Upper lobe of right lung (tissue), 1 donor: Measurements from ENCODE around the gene OTOP2. TPM values are rescaled to one million over a fixed set of nuclear protein-coding genes. Genes with fewer than 3 reads are reported as not detected.
"Not testable (repeated sequence)": the region's sequence is repeated elsewhere in the genome, so short reads cannot be mapped to it uniquely, and the experiment has no call there.

ENCODE experiments used
- ATAC-seq: fragments of 200-7000 bp; cut with Tn5 transposase; one replicate; pipeline ENCODE4 v1.9.1; 2020; ENCODE audit warnings: mild to moderate bottlenecking, moderate library complexity
- DNase-seq: peaks from one replicate; pipeline ENCODE4 v3.0.0-alpha.2; 2020
- H3K27ac ChIP-seq: fragments of 200-600 bp; one replicate; pipeline ENCODE4 v1.8.0; 2022
- H3K27me3 ChIP-seq: fragments of 200-600 bp; one replicate; pipeline ENCODE4 v1.8.0; 2022; ENCODE audit warnings: mild to moderate bottlenecking
- H3K36me3 ChIP-seq: fragments of 200-600 bp; one replicate; pipeline ENCODE4 v1.8.0; 2022
- H3K4me1 ChIP-seq: fragments of 200-600 bp; one replicate; pipeline ENCODE4 v1.8.0; 2022
- H3K4me3 ChIP-seq: fragments of 200-600 bp; one replicate; pipeline ENCODE4 v1.8.0; 2022; ENCODE audit warnings: mild to moderate bottlenecking
- H3K9me3 ChIP-seq: fragments of 200-600 bp; one replicate; pipeline ENCODE4 v1.8.0; 2022
- intact Hi-C: fragments of 100-400 bp; cut with DNase I; formaldehyde crosslinking; loops from one replicate; pipeline ENCODE4 v1.11.0; 2022
- total RNA-seq: library from RNA; stranded (reverse); fragmentation: NEBNext Ultra II Directional; extraction: Animal tissue kit (Norgen Biotek cat#: 25700); gene quantifications from one replicate; pipeline ENCODE4 v1.2.1, GENCODE V29; 2021
- TF ChIP-seq, protein P1 (sequence below): fragments of 200-600 bp; IDR thresholded peaks from one replicate; pipeline ENCODE4 v1.8.0; 2022; ENCODE audit warnings: antibody characterized with exemption
- donor health status: DM: no; HTN: yes; CAD: no; lungs with severe emphysema.

The OTOP2 gene
- total RNA-seq, 1 donor from 2014 or later: not detected

DNA sequence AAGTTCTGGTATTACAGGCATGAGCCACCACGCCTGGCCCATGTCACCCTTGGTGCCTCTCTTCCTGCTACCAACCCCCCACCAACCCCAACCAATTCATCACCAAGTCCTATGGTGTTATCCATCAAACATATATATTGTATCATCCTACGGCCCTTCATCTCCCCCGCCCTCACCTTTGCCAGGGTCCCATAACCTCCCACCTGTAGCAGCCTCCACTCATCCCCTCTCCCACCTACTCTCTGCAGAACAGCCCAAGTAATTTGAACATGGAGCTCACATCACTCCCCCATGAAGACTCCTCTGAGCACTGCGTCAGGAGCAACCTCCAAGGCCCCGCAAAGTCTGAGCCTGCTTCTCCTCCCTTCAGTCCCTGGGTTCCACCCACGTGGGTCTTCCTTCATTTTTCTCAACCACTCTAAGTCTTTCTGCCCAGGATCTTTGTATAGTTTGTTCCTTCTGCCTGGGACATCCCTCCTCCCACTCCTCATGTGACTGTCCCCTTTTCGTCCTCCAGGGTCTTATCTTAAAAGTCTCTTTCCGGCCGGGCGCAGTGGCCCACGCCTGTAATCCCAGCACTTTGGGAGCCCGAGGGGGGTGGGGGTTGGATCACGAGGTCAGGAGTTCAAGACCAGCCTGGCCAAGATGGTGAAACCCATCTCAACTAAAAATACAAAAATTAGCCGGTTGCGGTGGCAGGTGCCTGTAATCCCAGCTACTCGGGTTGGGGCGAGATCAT is 55.5 kb downstream of the OTOP2 start:
- ATAC-seq (no peak), DNase-seq (no peak)
- no peaks in the 10 kb centered on the region for H3K9me3 ChIP-seq
- TF ChIP-seq, protein P1, sequence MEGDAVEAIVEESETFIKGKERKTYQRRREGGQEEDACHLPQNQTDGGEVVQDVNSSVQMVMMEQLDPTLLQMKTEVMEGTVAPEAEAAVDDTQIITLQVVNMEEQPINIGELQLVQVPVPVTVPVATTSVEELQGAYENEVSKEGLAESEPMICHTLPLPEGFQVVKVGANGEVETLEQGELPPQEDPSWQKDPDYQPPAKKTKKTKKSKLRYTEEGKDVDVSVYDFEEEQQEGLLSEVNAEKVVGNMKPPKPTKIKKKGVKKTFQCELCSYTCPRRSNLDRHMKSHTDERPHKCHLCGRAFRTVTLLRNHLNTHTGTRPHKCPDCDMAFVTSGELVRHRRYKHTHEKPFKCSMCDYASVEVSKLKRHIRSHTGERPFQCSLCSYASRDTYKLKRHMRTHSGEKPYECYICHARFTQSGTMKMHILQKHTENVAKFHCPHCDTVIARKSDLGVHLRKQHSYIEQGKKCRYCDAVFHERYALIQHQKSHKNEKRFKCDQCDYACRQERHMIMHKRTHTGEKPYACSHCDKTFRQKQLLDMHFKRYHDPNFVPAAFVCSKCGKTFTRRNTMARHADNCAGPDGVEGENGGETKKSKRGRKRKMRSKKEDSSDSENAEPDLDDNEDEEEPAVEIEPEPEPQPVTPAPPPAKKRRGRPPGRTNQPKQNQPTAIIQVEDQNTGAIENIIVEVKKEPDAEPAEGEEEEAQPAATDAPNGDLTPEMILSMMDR: no peak
- peaks cover 15% of the 10 kb centered on the region for H3K4me1 ChIP-seq
- H3K36me3 ChIP-seq: no peaks in the 10 kb centered on the region
- no peak overlapping the region for H3K27ac ChIP-seq
- H3K4me3 ChIP-seq: no peak overlapping the region
- intact Hi-C loops: no loop called here
- no peaks in the 10 kb centered on the region for H3K27me3 ChIP-seq

DNA sequence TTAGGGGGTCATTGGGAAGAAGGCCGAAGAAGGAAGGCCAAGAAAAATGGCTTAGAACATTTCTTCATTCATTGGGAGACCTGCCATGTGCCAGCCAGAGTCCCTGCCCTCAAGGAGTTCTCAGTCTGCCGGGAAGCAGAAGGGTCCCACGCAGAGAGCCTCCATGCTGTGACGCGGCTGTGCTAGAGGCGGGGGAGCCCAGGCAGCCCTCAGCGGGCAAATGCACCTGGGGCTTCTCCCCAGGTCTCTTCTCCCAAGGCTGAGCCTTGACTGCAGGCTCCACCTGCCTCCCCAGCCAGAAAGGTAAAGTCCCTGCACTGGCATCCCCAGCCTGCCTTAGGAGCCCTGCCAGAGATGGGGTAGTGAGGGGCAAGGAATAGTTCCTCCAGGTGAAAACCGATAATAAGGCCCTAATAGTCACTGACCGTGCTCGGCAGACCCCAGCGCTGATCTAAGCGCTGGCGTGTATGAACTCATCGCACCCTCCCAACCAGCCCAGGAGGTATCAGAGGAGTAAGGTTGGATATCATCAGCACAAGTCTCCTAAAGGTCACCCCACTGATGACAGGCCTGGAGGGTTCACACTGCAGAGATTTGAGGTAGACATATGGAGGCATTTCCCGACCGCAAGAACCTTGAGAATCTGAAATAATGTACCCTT is 57.4 kb downstream of the OTOP2 start:
- intact Hi-C loops: no loop called here
- H3K4me3 ChIP-seq: peak overlapping the region; percentile 57
- H3K9me3 ChIP-seq: no peaks in the 10 kb centered on the region
- H3K27ac ChIP-seq: peak overlapping the region; percentile 81
- peaks cover 15% of the 10 kb centered on the region for H3K4me1 ChIP-seq
- ATAC-seq (no peak), DNase-seq (no peak)
- no peaks in the 10 kb centered on the region for H3K36me3 ChIP-seq
- TF ChIP-seq, protein P1: no peak
- H3K27me3 ChIP-seq: no peaks in the 10 kb centered on the region

DNA sequence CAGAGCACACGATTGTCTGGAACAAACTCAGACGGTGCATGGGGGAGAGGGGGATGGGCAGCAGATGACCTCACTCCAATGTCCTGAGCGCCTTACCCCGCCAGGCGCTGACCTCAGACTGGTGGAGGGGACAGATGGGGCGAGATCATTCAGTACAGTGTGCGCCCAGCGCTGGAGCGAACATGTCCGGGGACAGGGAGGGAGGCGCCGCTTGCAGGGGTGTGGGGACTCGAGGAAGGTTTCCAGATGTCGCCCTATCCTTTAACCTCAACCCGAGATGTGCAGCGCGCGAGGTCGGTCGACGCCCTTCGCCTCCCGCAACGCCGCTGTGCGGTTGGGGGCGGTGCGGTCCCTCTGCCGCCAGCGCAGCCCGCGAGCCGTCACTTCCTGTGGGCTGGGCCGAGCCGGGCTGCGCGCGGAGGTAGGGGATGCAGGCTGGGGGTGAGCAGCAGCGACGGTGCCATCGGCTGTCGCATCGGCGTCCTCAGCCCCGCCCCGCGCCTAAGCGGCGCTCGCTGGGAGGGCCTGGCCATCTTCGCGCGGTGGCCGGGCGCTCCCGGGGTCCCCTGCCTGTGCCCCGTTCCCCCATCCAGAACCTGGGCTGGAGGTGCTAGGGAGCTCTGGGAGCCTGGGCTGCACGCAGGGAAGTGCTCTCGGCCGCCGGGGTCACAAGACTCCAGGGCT is 58.0 kb downstream of the OTOP2 start:
- ATAC-seq: peak; percentile 96
- TF ChIP-seq, protein P1: peak; percentile 7
- intact Hi-C loops: no loop called here
- Histone ChIP-seq H3K36me3 (no peaks in the 10 kb centered on the region), H3K4me3 (peak overlapping the region; percentile 57), H3K27me3 (no peaks in the 10 kb centered on the region), H3K9me3 (no peaks in the 10 kb centered on the region), H3K27ac (peak overlapping the region; percentile 81), H3K4me1 (peaks cover 20% of the 10 kb centered on the region)
- peak; percentile 90 for DNase-seq

DNA sequence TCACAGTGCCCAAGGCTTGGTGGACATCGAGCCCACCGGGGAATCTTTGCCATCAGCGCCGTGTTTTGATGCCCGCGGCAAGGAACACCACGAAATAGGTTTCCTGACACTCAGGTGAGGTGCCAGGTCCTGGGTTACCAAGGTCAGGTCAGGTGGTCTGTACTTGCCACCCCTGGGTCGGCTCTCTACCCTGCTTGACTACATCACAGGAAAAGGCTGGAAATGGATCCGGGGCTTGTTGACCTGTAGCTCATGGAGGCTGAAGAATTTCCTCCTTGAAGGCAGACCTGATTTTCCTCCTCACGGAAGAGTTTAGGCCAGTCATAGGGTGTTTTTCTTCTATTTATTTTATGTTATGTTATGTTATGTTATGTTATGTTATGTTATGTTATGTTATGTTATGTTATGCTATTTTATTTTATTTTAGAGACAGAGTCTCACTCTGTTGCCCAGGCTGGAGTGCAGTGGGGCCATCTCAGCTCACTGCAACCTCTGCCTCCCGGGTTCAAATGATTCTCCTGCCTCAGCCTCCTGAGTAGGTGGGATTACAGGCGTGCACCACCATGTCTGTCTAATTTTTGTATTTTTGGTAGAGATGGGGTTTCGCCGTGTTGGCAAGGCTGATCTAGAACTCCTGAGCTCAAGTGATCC is 58.7 kb downstream of the OTOP2 start:
- Histone ChIP-seq H3K4me1 (peaks cover 21% of the 10 kb centered on the region), H3K27ac (peak overlapping the region; percentile 81), H3K4me3 (peak overlapping the region; percentile 57)
- ATAC-seq, H3K36me3 ChIP-seq, intact Hi-C loops, H3K9me3 ChIP-seq, DNase-seq, H3K27me3 ChIP-seq: not testable (repeated sequence)

Other genes starting within 250 kb of the OTOP2 start
- 38.0 TPM for gene CD300LF, start 211.3 kb upstream of the OTOP2 start, total RNA-seq
- 6.8 TPM for gene RAB37, start 187.0 kb upstream of the OTOP2 start, total RNA-seq
- 28.4 TPM for gene NHERF1, start 175.6 kb upstream of the OTOP2 start, total RNA-seq
- 40.8 TPM for gene NAT9, start 147.9 kb upstream of the OTOP2 start, total RNA-seq
- gene GRIN2C, start 64.4 kb upstream of the OTOP2 start, total RNA-seq: not detected
- gene FDXR, start 51.3 kb upstream of the OTOP2 start, total RNA-seq: 11.2 TPM
- not detected for gene FADS6, start 30.6 kb upstream of the OTOP2 start, total RNA-seq
- gene USH1G, start 1.0 kb upstream of the OTOP2 start, total RNA-seq: not detected
- not detected for gene OTOP3, start 11.6 kb downstream of the OTOP2 start, total RNA-seq
- gene HID1, start 48.5 kb downstream of the OTOP2 start, total RNA-seq: 33.5 TPM
- 21.8 TPM for gene CDR2L, start 63.4 kb downstream of the OTOP2 start, total RNA-seq
- gene MRPL58, start 88.4 kb downstream of the OTOP2 start, total RNA-seq: 21.6 TPM
- 155 TPM for gene ATP5PD, start 122.7 kb downstream of the OTOP2 start, total RNA-seq
- gene KCTD2, start 123.0 kb downstream of the OTOP2 start, total RNA-seq: 25.3 TPM
- 40.5 TPM for gene SLC16A5, start 163.7 kb downstream of the OTOP2 start, total RNA-seq
- 18.0 TPM for gene ARMC7, start 185.7 kb downstream of the OTOP2 start, total RNA-seq
- 35.8 TPM for gene NT5C, start 207.5 kb downstream of the OTOP2 start, total RNA-seq
- 47.8 TPM for gene JPT1, start 230.2 kb downstream of the OTOP2 start, total RNA-seq